GM18498 (cell line): ENCODE data around the gene ZNF500.
"Not testable (repeated sequence)": the region's sequence is repeated elsewhere in the genome, so short reads cannot be mapped to it uniquely, and the experiment has no call there.

Experiments used
- ATAC-seq: cut with Tn5 transposase; IDR thresholded peaks from one replicate; pipeline ENCODE4 v1.9.1; 2021; ENCODE audit warnings: mild to moderate bottlenecking, moderate library complexity; ENCODE audit not compliant: unreplicated experiment

ZNF500 gene

GRCh38 chr16:4796982-4797804 is 30.2 kb upstream of the ZNF500 start:
- no peak for ATAC-seq

- no peak for ATAC-seq
Observed at GRCh38 chr16:4795828-4796572, 29.0 kb upstream of the ZNF500 start.

GRCh38 chr16:4795181-4795827 is 28.3 kb upstream of the ZNF500 start, which contains the start of gene SMIM22:
TSS of gene SMIM22 (plus strand) at chr16:4795369. CDS start at chr16:4795735, 366 bp downstream.
- no peak for ATAC-seq

- no peak for ATAC-seq
Observed at GRCh38 chr16:4792951-4793513, 26.1 kb upstream of the ZNF500 start.

- no peak for ATAC-seq
Observed at GRCh38 chr16:4790871-4791270, 23.9 kb upstream of the ZNF500 start.

GRCh38 chr16:4790261-4790660 is 23.3 kb upstream of the ZNF500 start:
- ATAC-seq: no peak

- ATAC-seq: no peak
Observed at GRCh38 chr16:4788910-4789309, 21.9 kb upstream of the ZNF500 start.

- ATAC-seq: no peak
Observed at GRCh38 chr16:4788489-4788889, 21.5 kb upstream of the ZNF500 start.

GRCh38 chr16:4787627-4788482 is 20.9 kb upstream of the ZNF500 start, which contains the start of gene SEPTIN12:
TSS of gene SEPTIN12 (minus strand) at chr16:4788345. CDS start at chr16:4787645, 700 bp downstream.
- no peak for ATAC-seq

GRCh38 chr16:4787068-4787467 is 20.1 kb upstream of the ZNF500 start:
- no peak for ATAC-seq

- ATAC-seq: no peak
Observed at GRCh38 chr16:4785758-4786433, 18.9 kb upstream of the ZNF500 start.

- not testable (repeated sequence) for ATAC-seq
Observed at GRCh38 chr16:4784444-4784987, 17.6 kb upstream of the ZNF500 start.

- no peak for ATAC-seq
Observed at GRCh38 chr16:4783951-4784336, 17.0 kb upstream of the ZNF500 start.

- no peak for ATAC-seq
Observed at GRCh38 chr16:4783251-4783950, 16.4 kb upstream of the ZNF500 start.

GRCh38 chr16:4780235-4780634 is 13.3 kb upstream of the ZNF500 start:
- ATAC-seq: no peak

GRCh38 chr16:4778050-4778392 is 11.1 kb upstream of the ZNF500 start:
- ATAC-seq: no peak

- no peak for ATAC-seq
Observed at GRCh38 chr16:4777339-4778049, 10.5 kb upstream of the ZNF500 start.

GRCh38 chr16:4776141-4776705 is 9.3 kb upstream of the ZNF500 start:
- ATAC-seq: no peak
